Right lobe of liver (tissue), 6 donors: ENCODE measurements around the gene CLDN5. TPM values are rescaled to one million over a fixed set of nuclear protein-coding genes. Genes with fewer than 3 reads are reported as not detected.

ENCODE experiments used
- ATAC-seq, 4 donors: fragments of 200-7000 bp; cut with Tn5 transposase; one replicate each; pipeline ENCODE4 v1.9.1; 2020; ENCODE audit warnings: mild to moderate bottlenecking in 4 of 4, moderate library complexity in 4 of 4
- DNase-seq, 3 donors: peaks; one replicate each; pipeline ENCODE4 v3.0.0-alpha.2; 2020
- H3K27ac ChIP-seq, 3 donors: fragments of 200-600 bp; one replicate each; pipeline ENCODE4 v1.8.0; 2022
- H3K27me3 ChIP-seq, 2 donors: fragments of 200-600 bp; one replicate each; pipeline ENCODE4 v1.8.0; 2022
- H3K36me3 ChIP-seq, 4 donors: fragments of 200-600 bp; sonication (generic) in 1 of 4; one replicate each; pipeline versions ENCODE4 v1.5.1 to v1.8.0; 2017 to 2022; ENCODE audit warnings: control low read depth in 1 of 4
- H3K4me1 ChIP-seq, 4 donors: fragments of 200-600 bp; sonication (generic) in 1 of 4; one replicate each; pipeline versions ENCODE4 v1.5.1 to v1.8.0; 2017 to 2022; ENCODE audit warnings: control low read depth in 1 of 4
- H3K4me3 ChIP-seq, 3 donors: fragments of 200-600 bp; one replicate each; pipeline ENCODE4 v1.8.0; 2022
- H3K9me3 ChIP-seq, 4 donors: fragments of 200-600 bp; sonication (generic) in 1 of 4; one replicate each; pipeline versions ENCODE4 v1.5.1 to v1.8.0; 2017 to 2022; ENCODE audit warnings: control low read depth in 1 of 4
- CTCF ChIP-seq, 4 donors: fragments of 200-600 bp in 3 of 4; fragments of 450-650 bp in 1 of 4; IDR thresholded peaks; one replicate each; pipeline versions ENCODE4 v1.5.1 to v1.8.0; 2016 to 2022; ENCODE audit warnings: antibody characterized with exemption in 4 of 4, mild to moderate bottlenecking in 2 of 4
- POLR2A ChIP-seq: fragments of 450-650 bp; IDR thresholded peaks from one replicate; pipeline ENCODE4 v1.6.1; 2017; ENCODE audit warnings: antibody characterized with exemption, mild to moderate bottlenecking
- WGBS: methylation state at CpG from one replicate; pipeline ENCODE4 v1.1.6; 2018; ENCODE audit warnings: low coverage, low lambda C conversion rate; ENCODE audit not compliant: insufficient coverage; ENCODE audit errors: missing lambda C conversion rate; 5-methylcytosine and 5-hydroxymethylcytosine counted together
- intact Hi-C, 2 donors: fragments of 100-400 bp; cut with DNase I; formaldehyde crosslinking; loops; one replicate each; pipeline versions ENCODE4 v1.11.2 to v1.14.1; 2022
- total RNA-seq, 6 experiments: library from RNA; depleted of rRNA in 2 of 6; stranded (reverse); fragments of >200 nt in 2 of 6; fragmentation: NEBNext Ultra II Directional in 3 of 6; extraction: Animal tissue kit (Norgen Biotek cat#: 25700) in 3 of 6; gene quantifications; one replicate each; pipeline versions ENCODE4 v1.1.0 to v1.2.4, GENCODE V29; 2016 to 2023
- donor health status: DM: no; HTN: yes; CAD: no.
- donor health status: DM: no; HTN: no; CAD: no.
- donor health status: DM: no; HTN: no; CAD: no.
- donor health status: DM: no; HTN: yes; CAD: no.
- donor health status: DM: no; HTN: yes; CAD: no.

Gene CLDN5
- total RNA-seq, 6 experiments from 2014 or later, result 4.4 to 12.1 (median 5.7) TPM

- no peaks in the 10 kb centered on the region for H3K4me1 ChIP-seq
- no peak overlapping the region for H3K4me3 ChIP-seq
- no peak overlapping the region for H3K27ac ChIP-seq
- intact Hi-C loops, result no loop called here
- WGBS, result 20% methylated on average over 1 of the region's 1 CpG
- H3K36me3 ChIP-seq, result no peaks in the 10 kb centered on the region
- no peaks in the 10 kb centered on the region for H3K27me3 ChIP-seq
- no peak for DNase-seq
- TF ChIP-seq CTCF (IDR thresholded peaks at IDR 0.05), result no peak
- no peak for TF ChIP-seq POLR2A
- no peak for ATAC-seq
- H3K9me3 ChIP-seq, result no peaks in the 10 kb centered on the region
Observed at GRCh38 chr22:19569276-19569640, 45.0 kb upstream of the CLDN5 start.

- H3K36me3 ChIP-seq, result no peaks in the 10 kb centered on the region
- no peak overlapping the region for H3K27ac ChIP-seq
- intact Hi-C loops, result no loop called here
- H3K9me3 ChIP-seq, result no peaks in the 10 kb centered on the region
- WGBS, result 54% methylated on average over 7 of the region's 9 CpGs
- no peak for DNase-seq
- peak in 2 of 4 donors; percentile 20 to 70 for ATAC-seq
- H3K4me3 ChIP-seq, result no peak overlapping the region
- no peak for TF ChIP-seq CTCF (IDR thresholded peaks at IDR 0.05)
- TF ChIP-seq POLR2A, result no peak
- no peaks in the 10 kb centered on the region for H3K4me1 ChIP-seq
- H3K27me3 ChIP-seq, result no peaks in the 10 kb centered on the region
Observed at GRCh38 chr22:19568337-19569275, 44.4 kb upstream of the CLDN5 start.

GRCh38 chr22:19567157-19568009 lies 43.2 kb upstream of the CLDN5 start:
- Histone ChIP-seq H3K27ac (no peak overlapping the region), H3K9me3 (no peaks in the 10 kb centered on the region), H3K4me1 (no peaks in the 10 kb centered on the region), H3K4me3 (no peak overlapping the region), H3K27me3 (no peaks in the 10 kb centered on the region), H3K36me3 (no peaks in the 10 kb centered on the region)
- ATAC-seq, result no peak
- 78% methylated on average over 16 of the region's 24 CpGs for WGBS
- no peak for DNase-seq
- intact Hi-C loops, result no loop called here
- TF ChIP-seq CTCF (IDR thresholded peaks at IDR 0.05) (no peak), POLR2A (no peak)

GRCh38 chr22:19566279-19567156 lies 42.3 kb upstream of the CLDN5 start:
- Histone ChIP-seq H3K4me3 (no peak overlapping the region), H3K36me3 (no peaks in the 10 kb centered on the region), H3K4me1 (no peaks in the 10 kb centered on the region), H3K27ac (no peak overlapping the region), H3K9me3 (no peaks in the 10 kb centered on the region), H3K27me3 (no peaks in the 10 kb centered on the region)
- 84% methylated on average over 10 of the region's 52 CpGs for WGBS
- TF ChIP-seq CTCF (IDR thresholded peaks at IDR 0.05), result no peak
- TF ChIP-seq POLR2A, result no peak
- DNase-seq, result no peak
- peak in 1 of 4 donors; percentile 12 for ATAC-seq
- intact Hi-C loops, result no loop called here
